Erythroblast (primary cell): ENCODE results near the gene GTF2E1.

Source experiments
- GATA1 ChIP-seq: IDR thresholded peaks from 2 replicates; pipeline ENCODE4 v1.6.1; 2011; ENCODE audit warnings: low read depth, mild to moderate bottlenecking, control low read depth, low read length, moderate library complexity
- POLR2A ChIP-seq: IDR thresholded peaks from 2 replicates; pipeline ENCODE4 v1.6.1; 2011; ENCODE audit warnings: mild to moderate bottlenecking, low read length

DNA sequence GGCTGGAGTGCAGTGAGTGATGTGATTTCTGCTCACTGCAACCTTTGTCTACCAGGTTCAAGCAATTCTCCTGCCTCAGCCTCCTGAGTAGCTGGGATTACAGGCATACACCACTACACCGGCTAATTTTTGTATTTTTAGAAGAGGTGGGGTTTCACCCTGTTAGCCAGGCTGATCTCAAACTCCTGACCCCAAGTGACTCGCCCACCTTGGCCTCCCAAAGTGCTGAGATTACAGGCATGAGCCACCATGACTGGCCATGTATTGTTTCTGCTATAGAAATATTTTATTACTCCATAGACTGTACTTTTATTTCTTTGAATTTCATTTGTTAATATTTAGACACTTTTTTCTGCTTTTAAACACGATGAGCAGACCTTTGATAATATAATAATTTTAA lies 60.4 kb downstream of the GTF2E1 start:
- TF ChIP-seq POLR2A (no peak), GATA1 (no peak)
